Ureter (tissue), 1 donor: ENCODE results near the gene SMIM1. TPM values are rescaled to one million over a fixed set of nuclear protein-coding genes. Genes with fewer than 3 reads are reported as not detected.

Source experiments
- DNase-seq: peaks from one replicate; pipeline ENCODE4 v3.0.0-alpha.2; 2020; ENCODE audit warnings: low spot score
- total RNA-seq: library from RNA; stranded (reverse); gene quantifications from one replicate; pipeline ENCODE4 v1.2.4, GENCODE V29; 2023
- donor health status: DM: yes; HTN: yes; CAD: no.

The SMIM1 gene
- total RNA-seq, 1 donor from 2014 or later, result 9.6 TPM

GRCh38 chr1:3821004-3821403 lies 48.5 kb downstream of the SMIM1 start:
- DNase-seq, result no peak

- DNase-seq, result no peak
Measured at GRCh38 chr1:3821447-3821846, 48.9 kb downstream of the SMIM1 start.

GRCh38 chr1:3821908-3822307 lies 49.4 kb downstream of the SMIM1 start:
- DNase-seq, result no peak

DNA sequence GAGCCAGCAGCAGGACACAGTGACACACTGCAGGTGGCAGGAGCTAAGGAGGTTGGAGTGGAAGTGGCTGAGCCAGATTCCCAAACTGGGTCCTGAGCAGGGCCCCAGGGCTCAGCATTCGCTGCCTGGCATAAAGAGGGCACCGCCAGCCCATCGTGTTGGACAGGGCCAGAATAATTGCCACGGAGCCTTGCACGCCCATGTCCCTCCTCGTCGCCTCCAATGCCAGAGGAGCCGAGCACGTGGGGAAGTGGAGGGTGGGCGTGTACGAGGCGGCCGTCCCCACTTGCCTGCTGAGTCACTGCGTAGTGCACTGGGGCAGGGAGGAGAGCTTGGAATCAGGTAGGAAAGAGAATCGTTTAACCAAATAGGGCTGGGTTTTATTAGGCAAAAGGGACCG lies 49.9 kb downstream of the SMIM1 start:
- DNase-seq, result no peak

GRCh38 chr1:3824650-3825049 lies 52.1 kb downstream of the SMIM1 start:
- DNase-seq, result no peak

- no peak for DNase-seq
Measured at GRCh38 chr1:3825356-3825755, 52.8 kb downstream of the SMIM1 start.

Other genes with a start within 250 kb of the SMIM1 start
- gene MEGF6, start 161.2 kb upstream of the SMIM1 start, total RNA-seq, result 22.2 TPM
- 54.7 TPM for gene TPRG1L, start 147.7 kb upstream of the SMIM1 start, total RNA-seq
- 18.3 TPM for gene WRAP73, start 122.6 kb upstream of the SMIM1 start, total RNA-seq
- 3.7 TPM for gene TP73, start 120.2 kb upstream of the SMIM1 start, total RNA-seq
- not detected for gene CCDC27, start 20.3 kb upstream of the SMIM1 start, total RNA-seq
- gene LRRC47, start 23.7 kb downstream of the SMIM1 start, total RNA-seq, result 54.0 TPM
- gene CEP104, start 84.5 kb downstream of the SMIM1 start, total RNA-seq, result 50.2 TPM
- gene DFFB, start 84.7 kb downstream of the SMIM1 start, total RNA-seq, result 6.1 TPM
- gene C1orf174, start 127.5 kb downstream of the SMIM1 start, total RNA-seq, result 23.2 TPM